Gastrocnemius medialis (tissue), 4 donors: ENCODE data around the gene EPS8L2. TPM values are rescaled to one million over a fixed set of nuclear protein-coding genes. Genes with fewer than 3 reads are reported as not detected.

Experiments used
- ATAC-seq, 2 donors: fragments of 150-250 bp; one replicate each; pipeline ENCODE4 v1.9.1; 2016
- DNase-seq, 2 donors: peaks; one replicate each; pipeline ENCODE4 v3.0.0-alpha.2; 2019
- H3K27ac ChIP-seq, 4 donors: fragments of 200-600 bp; sonication (generic); 1 replicate in 1 of 4; 2 replicates in 3 of 4; pipeline ENCODE4 v1.5.1; 2016 to 2018; ENCODE audit warnings: mild to moderate bottlenecking in 2 of 4, moderate library complexity in 1 of 4
- H3K27me3 ChIP-seq, 3 donors: fragments of 200-600 bp; sonication (generic) in 2 of 3; 1 replicate in 1 of 3; 2 replicates in 2 of 3; pipeline versions ENCODE4 v1.5.1 to v1.6.0; 2016 to 2019; ENCODE audit warnings: mild to moderate bottlenecking in 1 of 3, moderate library complexity in 1 of 3
- H3K36me3 ChIP-seq, 2 donors: fragments of 200-600 bp; sonication (generic) in 1 of 2; one replicate each; pipeline ENCODE4 v1.5.1; 2017 to 2018
- H3K4me1 ChIP-seq, 2 donors: fragments of 200-600 bp; sonication (generic) in 1 of 2; one replicate each; pipeline ENCODE4 v1.5.1; 2016 to 2017; ENCODE audit warnings: mild to moderate bottlenecking in 2 of 2
- H3K4me3 ChIP-seq, 4 donors: fragments of 200-600 bp; sonication (generic) in 3 of 4; 1 replicate in 1 of 4; 2 replicates in 3 of 4; pipeline ENCODE4 v1.5.1; 2016 to 2019; ENCODE audit warnings: mild to moderate bottlenecking in 2 of 4
- H3K9me3 ChIP-seq, 3 donors: fragments of 200-600 bp; sonication (generic) in 2 of 3; 1 replicate in 1 of 3; 2 replicates in 2 of 3; pipeline ENCODE4 v1.5.1; 2016 to 2019
- CTCF ChIP-seq, 5 experiments: fragments of 450-650 bp in 3 of 5; fragments of 200-600 bp in 2 of 5; sonication (generic) in 2 of 5; IDR thresholded peaks in 4 of 5; conservative IDR thresholded peaks in 1 of 5; 1 replicate in 4 of 5; 2 replicates in 1 of 5; pipeline ENCODE4 v1.5.1; 2016 to 2019; ENCODE audit warnings: antibody characterized with exemption in 5 of 5, mild to moderate bottlenecking in 3 of 5, moderate library complexity in 3 of 5
- POLR2A ChIP-seq, 2 donors: fragments of 450-650 bp; IDR thresholded peaks; one replicate each; pipeline ENCODE4 v1.6.1; 2017; ENCODE audit warnings: antibody characterized with exemption in 2 of 2, mild to moderate bottlenecking in 2 of 2, moderate library complexity in 2 of 2
- in situ Hi-C, 4 donors: fragments of 200-750 bp; cut with MboI; loops; one replicate each; pipeline versions ENCODE4 v1.15.0 to v1.8.0; 2017; ENCODE audit warnings: low sequenced_read_pairs in 4 of 4
- intact Hi-C: fragments of 100-400 bp; cut with DNase I; formaldehyde crosslinking; loops from one replicate; pipeline ENCODE4 v1.15.1; 2023; ENCODE audit warnings: low total_unique reads
- total RNA-seq, 4 donors: library from RNA; depleted of rRNA; stranded (reverse); fragments of >200 nt; gene quantifications; one replicate each; pipeline versions ENCODE4 v1.1.0 to v1.2.3, GENCODE V29; 2016

Gene EPS8L2
- total RNA-seq, 4 donors from 2014 or later = 0.42 to 3.3 (median 1.8) TPM

GRCh38 chr11:742156-742546 is 36.1 kb downstream of the EPS8L2 start:
- in situ Hi-C loops = loop anchor here in 1 of 4 donors (25.0 kb wide), 1 partner anchor 180 kb away; the partner anchor contains the start of genes LMNTD2 and RASSF7
- DNase-seq (no peak), ATAC-seq (no peak)
- H3K27me3 ChIP-seq = no peaks in the 10 kb centered on the region
- TF ChIP-seq POLR2A (IDR thresholded peaks at IDR 0.05) (no peak), CTCF (IDR thresholded peaks at IDR 0.05 in 4 of 5, conservative IDR thresholded peaks at IDR 0.05 in 1 of 5) (no peak)
- H3K9me3 ChIP-seq = no peaks in the 10 kb centered on the region
- peaks cover 0 to 6% of the 10 kb centered on the region in 2 donors for H3K4me1 ChIP-seq
- no peaks in the 10 kb centered on the region for H3K36me3 ChIP-seq
- no peak overlapping the region for H3K27ac ChIP-seq
- no peak overlapping the region for H3K4me3 ChIP-seq
- intact Hi-C loops = no loop called here

GRCh38 chr11:742571-743201 is 36.7 kb downstream of the EPS8L2 start:
- no peak for DNase-seq
- Histone ChIP-seq H3K4me1 (peaks cover 0 to 6% of the 10 kb centered on the region in 2 donors), H3K27ac (no peak overlapping the region), H3K36me3 (no peaks in the 10 kb centered on the region), H3K27me3 (no peaks in the 10 kb centered on the region), H3K4me3 (no peak overlapping the region), H3K9me3 (no peaks in the 10 kb centered on the region)
- no peak for ATAC-seq
- intact Hi-C loops (no loop called here), in situ Hi-C loops (loop anchor here in 1 of 4 donors (25.0 kb wide), 1 partner anchor 180 kb away; the partner anchor contains the start of genes LMNTD2 and RASSF7)
- TF ChIP-seq POLR2A (IDR thresholded peaks at IDR 0.05) = no peak
- TF ChIP-seq CTCF (IDR thresholded peaks at IDR 0.05 in 4 of 5, conservative IDR thresholded peaks at IDR 0.05 in 1 of 5) = no peak

GRCh38 chr11:745428-745827 is 39.4 kb downstream of the EPS8L2 start:
- ATAC-seq (no peak), DNase-seq (no peak)
- no peak overlapping the region for H3K27ac ChIP-seq
- no peaks in the 10 kb centered on the region for H3K27me3 ChIP-seq
- H3K9me3 ChIP-seq = no peaks in the 10 kb centered on the region
- in situ Hi-C loops = loop anchor here in 1 of 4 donors (25.0 kb wide), 1 partner anchor 183 kb away; the partner anchor contains the start of genes LMNTD2 and RASSF7
- intact Hi-C loops = loop anchor here (5.0 kb wide), 1 partner anchor 48 kb away; the partner anchor contains the start of genes DEAF1 and TMEM80
- no peak overlapping the region for H3K4me3 ChIP-seq
- peaks cover 13 to 16% of the 10 kb centered on the region in 2 donors for H3K4me1 ChIP-seq
- no peaks in the 10 kb centered on the region for H3K36me3 ChIP-seq
- TF ChIP-seq POLR2A (IDR thresholded peaks at IDR 0.05) (no peak), CTCF (IDR thresholded peaks at IDR 0.05 in 4 of 5, conservative IDR thresholded peaks at IDR 0.05 in 1 of 5) (no peak)

- Histone ChIP-seq H3K4me1 (peaks cover 13 to 16% of the 10 kb centered on the region in 2 donors), H3K9me3 (no peaks in the 10 kb centered on the region), H3K36me3 (no peaks in the 10 kb centered on the region), H3K27ac (peak overlapping the region; percentile 78 to 98 (median 93)), H3K27me3 (no peaks in the 10 kb centered on the region), H3K4me3 (peak overlapping the region; percentile 67 to 99 (median 85))
- in situ Hi-C loops (loop anchor here in 1 of 4 donors (25.0 kb wide), 1 partner anchor 184 kb away; the partner anchor contains the start of genes LMNTD2 and RASSF7), intact Hi-C loops (loop anchor here (1.0 to 5.0 kb wide), 3 partner anchors 31 to 52 kb away; partner anchors contain the start of genes DEAF1, GATD1, SLC25A22 and TMEM80)
- TF ChIP-seq POLR2A (IDR thresholded peaks at IDR 0.05) (no peak), CTCF (IDR thresholded peaks at IDR 0.05 in 4 of 5, conservative IDR thresholded peaks at IDR 0.05 in 1 of 5) (no peak)
- ATAC-seq (peak; percentile 38 to 65), DNase-seq (peak in 1 of 2 donors; percentile 44)
Observed at GRCh38 chr11:746289-747157, 40.5 kb downstream of the EPS8L2 start.
